Activated CD8-positive, alpha-beta memory T cell treated with anti-CD3 and anti-CD28 coated beads, Interleukin-2, amount 10 ng/mL, durations not matched to agents 7 days and 5 days (primary cell): Measurements from ENCODE around the gene AOPEP. TPM values are rescaled to one million over a fixed set of nuclear protein-coding genes. Genes with fewer than 3 reads are reported as not detected.
"Not testable (repeated sequence)": the region's sequence is repeated elsewhere in the genome, so short reads cannot be mapped to it uniquely, and the experiment has no call there.

Experiments used
- ATAC-seq: fragments of 150-1000 bp; cut with Tn5 transposase; one replicate; pipeline ENCODE4 v1.10.0; 2021; ENCODE audit warnings: moderate library complexity
- CTCF ChIA-PET: fragments of 350-600 bp; sonication (Branson Sonifier 250); formaldehyde crosslinking; loops from one replicate; lab custom pipeline; 2021; ENCODE audit warnings: antibody characterized with exemption; lab: Charles Lee
- DNase-seq: peaks from one replicate; pipeline ENCODE4 v3.0.0-alpha.2; 2020
- H3K27ac Mint-ChIP-seq: one replicate; pipeline ENCODE4 v1.8.0; 2021; ENCODE audit warnings: mild to moderate bottlenecking, mixed read lengths
- H3K27me3 Mint-ChIP-seq: one replicate; pipeline ENCODE4 v1.8.0; 2021; ENCODE audit warnings: mixed read lengths
- H3K36me3 Mint-ChIP-seq: one replicate; pipeline ENCODE4 v1.8.0; 2021; ENCODE audit warnings: mild to moderate bottlenecking, mixed read lengths
- H3K4me1 Mint-ChIP-seq: one replicate; pipeline ENCODE4 v1.8.0; 2021; ENCODE audit warnings: mixed read lengths
- H3K4me3 Mint-ChIP-seq: one replicate; pipeline ENCODE4 v1.8.0; 2021; ENCODE audit warnings: mild to moderate bottlenecking, moderate library complexity, mixed read lengths
- H3K9me3 Mint-ChIP-seq: one replicate; pipeline ENCODE4 v1.8.0; 2022; ENCODE audit warnings: low read depth, mixed read lengths
- total RNA-seq, 2 experiments: library from RNA; stranded (reverse); gene quantifications; one replicate each; pipeline ENCODE4 v1.2.3, GENCODE V29; 2021

AOPEP gene
- total RNA-seq, 2 experiments from 2014 or later = 9.8 to 13.7 TPM

GRCh38 chr9:94824913-94825610 is 98.6 kb downstream of the AOPEP start:
- peaks cover 13% of the 10 kb centered on the region for H3K36me3 Mint-ChIP-seq
- no peaks in the 10 kb centered on the region for H3K9me3 Mint-ChIP-seq
- no peaks in the 10 kb centered on the region for H3K27me3 Mint-ChIP-seq
- ATAC-seq (no peak), DNase-seq (no peak)
- H3K27ac Mint-ChIP-seq = no peak overlapping the region
- H3K4me3 Mint-ChIP-seq = no peak overlapping the region
- CTCF ChIA-PET = no interaction called here
- peaks cover 14% of the 10 kb centered on the region for H3K4me1 Mint-ChIP-seq

- Mint-ChIP-seq H3K4me1 (peaks cover 16% of the 10 kb centered on the region), H3K36me3 (peaks cover 15% of the 10 kb centered on the region), H3K27ac (no peak overlapping the region), H3K4me3 (no peak overlapping the region), H3K9me3 (no peaks in the 10 kb centered on the region), H3K27me3 (no peaks in the 10 kb centered on the region)
- CTCF ChIA-PET = no interaction called here
- DNase-seq = no peak
- no peak for ATAC-seq
These were observed 99.1 kb downstream of the AOPEP start for GRCh38 chr9:94825611-94825958.

- DNase-seq (no peak), ATAC-seq (no peak)
- Mint-ChIP-seq H3K27ac (no peak overlapping the region), H3K9me3 (no peaks in the 10 kb centered on the region), H3K4me1 (peaks cover 15% of the 10 kb centered on the region), H3K4me3 (no peak overlapping the region), H3K27me3 (no peaks in the 10 kb centered on the region), H3K36me3 (peaks cover 15% of the 10 kb centered on the region)
- CTCF ChIA-PET = no interaction called here
These were observed 99.5 kb downstream of the AOPEP start for GRCh38 chr9:94826044-94826443.

- Mint-ChIP-seq H3K27me3 (no peaks in the 10 kb centered on the region), H3K4me3 (no peak overlapping the region), H3K27ac (no peak overlapping the region), H3K4me1 (peaks cover 8% of the 10 kb centered on the region), H3K36me3 (peaks cover 15% of the 10 kb centered on the region), H3K9me3 (no peaks in the 10 kb centered on the region)
- CTCF ChIA-PET = no interaction called here
- DNase-seq = no peak
- no peak for ATAC-seq
These were observed 100.3 kb downstream of the AOPEP start for GRCh38 chr9:94826644-94827410.

- DNase-seq (no peak), ATAC-seq (no peak)
- CTCF ChIA-PET = no interaction called here
- Mint-ChIP-seq H3K4me3 (no peak overlapping the region), H3K9me3 (no peaks in the 10 kb centered on the region), H3K4me1 (peaks cover 5% of the 10 kb centered on the region), H3K27me3 (no peaks in the 10 kb centered on the region), H3K36me3 (peaks cover 15% of the 10 kb centered on the region), H3K27ac (no peak overlapping the region)
These were observed 101.2 kb downstream of the AOPEP start for GRCh38 chr9:94827584-94828304.

GRCh38 chr9:94829380-94830070 is 103.0 kb downstream of the AOPEP start:
- CTCF ChIA-PET = no interaction called here
- no peaks in the 10 kb centered on the region for H3K9me3 Mint-ChIP-seq
- no peaks in the 10 kb centered on the region for H3K27me3 Mint-ChIP-seq
- peaks cover 14% of the 10 kb centered on the region for H3K36me3 Mint-ChIP-seq
- peaks cover 5% of the 10 kb centered on the region for H3K4me1 Mint-ChIP-seq
- H3K4me3 Mint-ChIP-seq = no peak overlapping the region
- ATAC-seq (no peak), DNase-seq (no peak)
- H3K27ac Mint-ChIP-seq = no peak overlapping the region

- H3K4me3 Mint-ChIP-seq, H3K27me3 Mint-ChIP-seq, H3K4me1 Mint-ChIP-seq, DNase-seq, CTCF ChIA-PET, H3K9me3 Mint-ChIP-seq, ATAC-seq, H3K27ac Mint-ChIP-seq: not testable (repeated sequence)
- peaks cover 14% of the 10 kb centered on the region for H3K36me3 Mint-ChIP-seq
These were observed 103.6 kb downstream of the AOPEP start for GRCh38 chr9:94830071-94830604.

GRCh38 chr9:94833802-94834201 is 107.3 kb downstream of the AOPEP start:
- Mint-ChIP-seq H3K36me3 (peaks cover 19% of the 10 kb centered on the region), H3K9me3 (peaks cover 6% of the 10 kb centered on the region), H3K4me3 (no peak overlapping the region), H3K27ac (no peak overlapping the region), H3K4me1 (peaks cover 14% of the 10 kb centered on the region), H3K27me3 (no peaks in the 10 kb centered on the region)
- CTCF ChIA-PET = interaction anchor here (0.6 to 0.8 kb wide), 2 partner anchors 36 to 298 kb away, joined by 3 read pairs; no protein-coding TSS in a partner anchor
- DNase-seq = no peak
- ATAC-seq = no peak

GRCh38 chr9:94837404-94837803 is 110.9 kb downstream of the AOPEP start:
- H3K4me3 Mint-ChIP-seq = no peak overlapping the region
- CTCF ChIA-PET = no interaction called here
- ATAC-seq = no peak
- peaks cover 26% of the 10 kb centered on the region for H3K36me3 Mint-ChIP-seq
- H3K27me3 Mint-ChIP-seq = no peaks in the 10 kb centered on the region
- DNase-seq = no peak
- peaks cover 23% of the 10 kb centered on the region for H3K4me1 Mint-ChIP-seq
- H3K27ac Mint-ChIP-seq = no peak overlapping the region
- peaks cover 9% of the 10 kb centered on the region for H3K9me3 Mint-ChIP-seq

GRCh38 chr9:94839398-94839797 is 112.9 kb downstream of the AOPEP start:
- Mint-ChIP-seq H3K27ac (no peak overlapping the region), H3K4me1 (peaks cover 29% of the 10 kb centered on the region), H3K36me3 (peaks cover 26% of the 10 kb centered on the region), H3K9me3 (peaks cover 9% of the 10 kb centered on the region), H3K4me3 (no peak overlapping the region), H3K27me3 (no peaks in the 10 kb centered on the region)
- DNase-seq (no peak), ATAC-seq (peak; percentile 90)
- CTCF ChIA-PET = interaction anchor here (0.7 kb wide), 1 partner anchor 18 kb away, joined by 3 read pairs; no protein-coding TSS in a partner anchor

GRCh38 chr9:94840738-94841137 is 114.2 kb downstream of the AOPEP start:
- Mint-ChIP-seq H3K36me3 (peaks cover 29% of the 10 kb centered on the region), H3K27me3 (no peaks in the 10 kb centered on the region), H3K4me1 (peaks cover 20% of the 10 kb centered on the region), H3K4me3 (no peak overlapping the region), H3K9me3 (peaks cover 9% of the 10 kb centered on the region), H3K27ac (no peak overlapping the region)
- no peak for ATAC-seq
- CTCF ChIA-PET = no interaction called here
- DNase-seq = no peak

- Mint-ChIP-seq H3K4me1 (peaks cover 26% of the 10 kb centered on the region), H3K4me3 (no peak overlapping the region), H3K9me3 (peaks cover 3% of the 10 kb centered on the region), H3K27ac (no peak overlapping the region), H3K36me3 (peaks cover 20% of the 10 kb centered on the region), H3K27me3 (no peaks in the 10 kb centered on the region)
- CTCF ChIA-PET = no interaction called here
- ATAC-seq (no peak), DNase-seq (no peak)
These were observed 116.6 kb downstream of the AOPEP start for GRCh38 chr9:94843134-94843533.

GRCh38 chr9:94846739-94847138 is 120.2 kb downstream of the AOPEP start:
- ATAC-seq (no peak), DNase-seq (no peak)
- H3K27me3 Mint-ChIP-seq = no peaks in the 10 kb centered on the region
- H3K27ac Mint-ChIP-seq = no peak overlapping the region
- CTCF ChIA-PET = no interaction called here
- H3K4me3 Mint-ChIP-seq = no peak overlapping the region
- H3K36me3 Mint-ChIP-seq = peaks cover 6% of the 10 kb centered on the region
- peaks cover 17% of the 10 kb centered on the region for H3K4me1 Mint-ChIP-seq
- H3K9me3 Mint-ChIP-seq = no peaks in the 10 kb centered on the region
